SK-N-SH treated with all-trans-retinoic acid at 6 μM for 48 hours (cell line): ENCODE measurements around the gene TMEM132A.

Source experiments
- ARNTL ChIP-seq: fragments of 450-650 bp; formaldehyde crosslinking; IDR thresholded peaks from 2 replicates; pipeline ENCODE4 v1.5.0; 2020; ENCODE audit warnings: low read depth, mild to moderate bottlenecking, moderate library complexity, borderline replicate concordance
- CSRNP3 ChIP-seq: fragments of 250-450 bp; sonication (Bioruptor Pico); IDR thresholded peaks from 2 replicates; pipeline ENCODE4 v1.5.1; 2021; ENCODE audit warnings: mild to moderate bottlenecking, moderate library complexity
- ESRRG ChIP-seq: fragments of 250-450 bp; sonication (Bioruptor Pico); IDR thresholded peaks from 2 replicates; pipeline ENCODE4 v1.6.1; 2021; ENCODE audit warnings: mild to moderate bottlenecking
- GLIS3 ChIP-seq: fragments of 250-450 bp; sonication (Bioruptor Pico); IDR thresholded peaks from 2 replicates; pipeline ENCODE4 v1.5.0; 2020; ENCODE audit warnings: mild to moderate bottlenecking, moderate library complexity
- PATZ1 ChIP-seq: fragments of 250-450 bp; sonication (Bioruptor Pico); IDR thresholded peaks from 2 replicates; pipeline ENCODE4 v1.8.0; 2020; ENCODE audit warnings: mild to moderate bottlenecking, moderate library complexity, borderline replicate concordance
- TSHZ2 ChIP-seq: fragments of 250-450 bp; sonication (Bioruptor Pico); IDR thresholded peaks from 2 replicates; pipeline ENCODE4 v1.5.0; 2020; ENCODE audit warnings: mild to moderate bottlenecking, moderate library complexity
- ZFP3 ChIP-seq: fragments of 250-450 bp; sonication (Bioruptor Pico); IDR thresholded peaks from 2 replicates; pipeline ENCODE4 v1.5.0; 2020; ENCODE audit warnings: mild to moderate bottlenecking, moderate library complexity
- ZFP30 ChIP-seq: fragments of 450-650 bp; formaldehyde crosslinking; IDR thresholded peaks from 2 replicates; pipeline ENCODE4 v1.5.0; 2022; ENCODE audit warnings: mild to moderate bottlenecking, moderate library complexity
- ZNF565 ChIP-seq: fragments of 450-650 bp; formaldehyde crosslinking; conservative IDR thresholded peaks from 2 replicates; pipeline ENCODE4 v1.5.0; 2020; ENCODE audit warnings: low read depth, mild to moderate bottlenecking, moderate library complexity
- ZNF8 ChIP-seq: fragments of 450-650 bp; formaldehyde crosslinking; IDR thresholded peaks from 2 replicates; pipeline ENCODE4 v1.5.0; 2020; ENCODE audit warnings: mild to moderate bottlenecking, moderate library complexity

- TF ChIP-seq ZNF565 (CRISPR knock-in tag): no peak
- no peak for TF ChIP-seq TSHZ2 (CRISPR knock-in tag)
- no peak for TF ChIP-seq CSRNP3
- TF ChIP-seq ARNTL (CRISPR knock-in tag): no peak
- no peak for TF ChIP-seq ZFP30 (CRISPR knock-in tag)
- no peak for TF ChIP-seq ZNF8 (CRISPR knock-in tag)
- TF ChIP-seq PATZ1 (CRISPR knock-in tag): no peak
- TF ChIP-seq ESRRG: no peak
- TF ChIP-seq ZFP3 (CRISPR knock-in tag): no peak
- TF ChIP-seq GLIS3 (CRISPR knock-in tag): no peak
Measured at GRCh38 chr11:60902625-60903024, 21.6 kb upstream of the TMEM132A start.
